Ishikawa (cell line): Measurements from ENCODE around the gene TTF1.

ENCODE experiments used
- CEBPB ChIP-seq: IDR thresholded peaks from 2 replicates; pipeline ENCODE4 v1.6.1; 2012
- CREB1 ChIP-seq: IDR thresholded peaks from 2 replicates; pipeline ENCODE4 v1.6.1; 2012; ENCODE audit warnings: low read depth
- EGR1 ChIP-seq: IDR thresholded peaks from 2 replicates; pipeline ENCODE4 v1.6.1; 2012
- EP300 ChIP-seq: IDR thresholded peaks from 2 replicates; pipeline ENCODE4 v1.6.1; 2012; ENCODE audit warnings: borderline replicate concordance
- FOXM1 ChIP-seq: IDR thresholded peaks from 2 replicates; pipeline ENCODE4 v1.6.1; 2012; ENCODE audit warnings: low read depth, borderline replicate concordance
- MAX ChIP-seq: IDR thresholded peaks from 2 replicates; pipeline ENCODE4 v1.6.1; 2012
- NFIC ChIP-seq: IDR thresholded peaks from 2 replicates; pipeline ENCODE4 v1.6.1; 2012
- RAD21 ChIP-seq: IDR thresholded peaks from 2 replicates; pipeline ENCODE4 v1.6.1; 2012; ENCODE audit warnings: low read depth
- TAF1 ChIP-seq: IDR thresholded peaks from 2 replicates; pipeline ENCODE4 v1.6.1; 2012; ENCODE audit warnings: low read depth, mild to moderate bottlenecking
- TCF12 ChIP-seq: IDR thresholded peaks from 2 replicates; pipeline ENCODE4 v1.6.1; 2012; ENCODE audit warnings: low read depth
- TEAD4 ChIP-seq: IDR thresholded peaks from 2 replicates; pipeline ENCODE4 v1.6.1; 2012
- YY1 ChIP-seq: IDR thresholded peaks from 2 replicates; pipeline ENCODE4 v1.6.1; 2012; ENCODE audit warnings: low read depth
- ZBTB7A ChIP-seq: IDR thresholded peaks from 2 replicates; pipeline ENCODE4 v1.6.1; 2012; ENCODE audit warnings: low read depth
- TF ChIP-seq, protein P1 (sequence below): IDR thresholded peaks from 2 replicates; pipeline ENCODE4 v1.6.1; 2012
- TF ChIP-seq, protein P2 (sequence below): IDR thresholded peaks from 2 replicates; pipeline ENCODE4 v1.6.1; 2012; ENCODE audit warnings: low read depth, mild to moderate bottlenecking

Gene TTF1

GRCh38 chr9:132447346-132447745, 40.7 kb upstream of the TTF1 start:
- TF ChIP-seq, protein P1, sequence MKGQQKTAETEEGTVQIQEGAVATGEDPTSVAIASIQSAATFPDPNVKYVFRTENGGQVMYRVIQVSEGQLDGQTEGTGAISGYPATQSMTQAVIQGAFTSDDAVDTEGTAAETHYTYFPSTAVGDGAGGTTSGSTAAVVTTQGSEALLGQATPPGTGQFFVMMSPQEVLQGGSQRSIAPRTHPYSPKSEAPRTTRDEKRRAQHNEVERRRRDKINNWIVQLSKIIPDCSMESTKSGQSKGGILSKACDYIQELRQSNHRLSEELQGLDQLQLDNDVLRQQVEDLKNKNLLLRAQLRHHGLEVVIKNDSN = no peak
- TF ChIP-seq YY1 (no peak), RAD21 (no peak), TAF1 (no peak), CEBPB (no peak), TEAD4 (no peak), FOXM1 (no peak), TCF12 (no peak)

- TF ChIP-seq EGR1 = no peak
- TF ChIP-seq NFIC = no peak
- TF ChIP-seq ZBTB7A = no peak
These were observed 40.2 kb upstream of the TTF1 start for GRCh38 chr9:132446887-132447286.

- TF ChIP-seq, protein P2, sequence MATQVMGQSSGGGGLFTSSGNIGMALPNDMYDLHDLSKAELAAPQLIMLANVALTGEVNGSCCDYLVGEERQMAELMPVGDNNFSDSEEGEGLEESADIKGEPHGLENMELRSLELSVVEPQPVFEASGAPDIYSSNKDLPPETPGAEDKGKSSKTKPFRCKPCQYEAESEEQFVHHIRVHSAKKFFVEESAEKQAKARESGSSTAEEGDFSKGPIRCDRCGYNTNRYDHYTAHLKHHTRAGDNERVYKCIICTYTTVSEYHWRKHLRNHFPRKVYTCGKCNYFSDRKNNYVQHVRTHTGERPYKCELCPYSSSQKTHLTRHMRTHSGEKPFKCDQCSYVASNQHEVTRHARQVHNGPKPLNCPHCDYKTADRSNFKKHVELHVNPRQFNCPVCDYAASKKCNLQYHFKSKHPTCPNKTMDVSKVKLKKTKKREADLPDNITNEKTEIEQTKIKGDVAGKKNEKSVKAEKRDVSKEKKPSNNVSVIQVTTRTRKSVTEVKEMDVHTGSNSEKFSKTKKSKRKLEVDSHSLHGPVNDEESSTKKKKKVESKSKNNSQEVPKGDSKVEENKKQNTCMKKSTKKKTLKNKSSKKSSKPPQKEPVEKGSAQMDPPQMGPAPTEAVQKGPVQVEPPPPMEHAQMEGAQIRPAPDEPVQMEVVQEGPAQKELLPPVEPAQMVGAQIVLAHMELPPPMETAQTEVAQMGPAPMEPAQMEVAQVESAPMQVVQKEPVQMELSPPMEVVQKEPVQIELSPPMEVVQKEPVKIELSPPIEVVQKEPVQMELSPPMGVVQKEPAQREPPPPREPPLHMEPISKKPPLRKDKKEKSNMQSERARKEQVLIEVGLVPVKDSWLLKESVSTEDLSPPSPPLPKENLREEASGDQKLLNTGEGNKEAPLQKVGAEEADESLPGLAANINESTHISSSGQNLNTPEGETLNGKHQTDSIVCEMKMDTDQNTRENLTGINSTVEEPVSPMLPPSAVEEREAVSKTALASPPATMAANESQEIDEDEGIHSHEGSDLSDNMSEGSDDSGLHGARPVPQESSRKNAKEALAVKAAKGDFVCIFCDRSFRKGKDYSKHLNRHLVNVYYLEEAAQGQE = no peak
- TF ChIP-seq TAF1 (no peak), MAX (no peak), NFIC (no peak), EP300 (no peak), CREB1 (no peak)
These were observed 37.4 kb upstream of the TTF1 start for GRCh38 chr9:132443951-132444607.

- TF ChIP-seq, protein P2 = no peak
- TF ChIP-seq TAF1 (no peak), FOXM1 (no peak), CEBPB (no peak), TEAD4 (no peak), YY1 (no peak), EP300 (no peak)
- TF ChIP-seq, protein P1 = no peak
These were observed 34.8 kb upstream of the TTF1 start for GRCh38 chr9:132441404-132441803.

GRCh38 chr9:132440735-132441134, 34.1 kb upstream of the TTF1 start:
- no peak for TF ChIP-seq YY1
- TF ChIP-seq MAX = no peak
- TF ChIP-seq, protein P2 = no peak
- no peak for TF ChIP-seq CREB1
- TF ChIP-seq CEBPB = no peak
- TF ChIP-seq, protein P1 = no peak
- no peak for TF ChIP-seq TAF1
- TF ChIP-seq EGR1 = no peak
- no peak for TF ChIP-seq FOXM1
- TF ChIP-seq NFIC = no peak
- no peak for TF ChIP-seq RAD21
- TF ChIP-seq TEAD4 = no peak
- TF ChIP-seq TCF12 = no peak
- no peak for TF ChIP-seq ZBTB7A
- no peak for TF ChIP-seq EP300
